Activated T-cell treated with anti-CD3 and anti-CD28 coated beads for 1 hour (primary cell): ENCODE results near the gene NUP214.

Source experiments
- DNase-seq: peaks from one replicate; pipeline ENCODE4 v3.0.0-alpha.2; 2020; ENCODE audit warnings: low read depth

The NUP214 gene

GRCh38 chr9:131277287-131277909 is 152.0 kb downstream of the NUP214 start:
- DNase-seq: no peak

DNA sequence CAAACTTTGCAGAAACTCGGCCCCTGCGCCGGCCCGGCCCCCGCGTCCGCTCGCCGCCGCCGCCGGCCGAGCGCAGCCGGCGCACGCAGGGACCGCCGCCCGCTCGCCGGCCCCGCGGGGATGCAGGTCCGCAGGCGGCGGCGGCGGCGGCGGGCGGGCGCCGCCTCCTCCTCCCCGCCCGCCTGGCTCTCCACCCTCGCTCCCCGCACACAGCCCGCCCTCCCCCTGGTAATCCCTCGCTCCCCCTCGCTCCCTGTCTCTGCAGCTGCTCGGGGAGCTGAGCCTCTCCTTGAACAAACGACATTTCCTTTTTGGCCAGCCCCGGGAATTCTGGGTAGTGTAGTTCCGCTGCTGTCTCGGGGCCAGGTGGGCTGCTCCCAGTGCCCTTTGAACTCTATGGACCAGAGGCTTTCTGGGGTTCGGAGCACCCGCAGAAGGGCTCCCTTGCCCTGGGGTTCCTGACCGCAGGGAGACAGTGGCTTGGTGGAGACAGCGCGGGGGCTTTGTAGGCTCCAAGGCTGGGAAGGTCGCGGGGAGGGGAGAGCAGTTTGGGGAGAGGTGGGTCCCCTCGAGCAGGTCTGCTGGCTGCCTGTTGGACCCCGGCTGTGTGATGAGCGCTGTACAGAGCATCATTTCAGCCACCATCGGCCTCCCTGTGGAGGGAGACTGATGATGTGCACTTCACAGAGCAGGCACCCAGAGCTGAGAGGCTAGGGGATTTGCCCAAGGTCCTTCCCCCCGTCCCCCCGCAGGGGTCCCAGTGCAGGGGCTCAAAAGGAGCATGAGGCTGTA is 152.7 kb downstream of the NUP214 start:
- DNase-seq: peak; percentile 55

DNA sequence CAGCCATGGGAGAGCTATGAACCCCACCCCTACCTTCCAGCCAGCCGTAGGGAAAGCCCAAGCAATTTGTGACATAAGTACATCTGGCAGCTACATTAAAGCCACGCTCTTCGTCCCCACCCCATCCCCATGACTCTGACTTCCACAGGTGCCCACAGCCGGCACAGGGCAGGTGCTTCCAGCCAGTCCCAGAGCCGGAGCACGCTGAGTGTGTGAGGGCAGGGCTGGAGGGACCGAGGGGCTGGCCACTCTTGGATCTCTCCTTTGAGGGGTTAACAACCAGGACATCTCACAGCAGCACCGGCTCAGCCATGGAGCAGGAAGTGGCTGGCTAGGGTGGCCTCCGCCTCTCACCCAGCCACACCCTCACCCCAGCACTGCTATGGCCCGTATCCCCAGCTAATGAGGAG is 153.3 kb downstream of the NUP214 start:
- no peak for DNase-seq

GRCh38 chr9:131279196-131279862 is 153.9 kb downstream of the NUP214 start:
- DNase-seq: no peak

- no peak for DNase-seq
These were observed 154.6 kb downstream of the NUP214 start for GRCh38 chr9:131279863-131280570.

GRCh38 chr9:131280660-131281059 is 155.3 kb downstream of the NUP214 start:
- DNase-seq: no peak

DNA sequence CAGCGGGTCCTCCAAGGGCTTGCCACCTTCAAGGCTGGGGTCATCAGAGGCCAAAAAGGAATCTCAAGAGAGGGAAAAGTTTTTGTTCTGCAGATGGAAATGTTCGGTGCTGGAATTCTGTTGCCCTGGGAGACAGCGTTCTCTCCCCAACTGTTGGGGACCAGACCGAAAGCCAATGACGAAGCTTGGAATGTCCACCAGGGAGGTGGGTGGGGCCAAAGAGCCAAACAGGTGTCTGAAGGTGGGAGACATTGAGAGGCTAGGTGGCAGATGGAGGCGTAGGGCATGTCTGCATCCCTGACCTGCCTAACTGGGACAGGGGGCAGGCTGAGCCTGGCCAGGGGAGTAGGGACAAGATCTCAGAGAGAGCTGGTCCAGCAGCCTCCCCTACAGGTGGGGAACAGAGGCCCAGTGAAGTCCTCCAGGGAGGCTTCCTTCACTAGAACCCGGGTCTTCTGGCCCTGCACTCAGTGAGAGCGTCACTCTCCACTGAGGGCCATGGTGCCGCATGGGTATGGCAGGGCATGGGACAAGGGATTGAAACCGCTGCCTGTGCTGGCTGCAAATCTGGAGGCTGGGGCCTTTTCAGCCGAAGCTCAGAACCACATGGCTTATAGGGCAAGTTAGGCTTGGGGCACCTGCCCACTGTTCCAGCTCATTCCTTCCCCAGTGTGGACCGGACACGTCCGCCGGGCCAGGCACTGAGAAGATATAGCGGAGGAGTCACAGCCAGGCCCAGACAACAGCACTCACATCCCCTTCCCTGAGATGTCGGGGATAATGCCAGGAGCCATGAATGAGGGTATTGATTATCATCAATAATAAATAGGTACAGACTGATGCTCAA is 156.0 kb downstream of the NUP214 start:
- no peak for DNase-seq

DNA sequence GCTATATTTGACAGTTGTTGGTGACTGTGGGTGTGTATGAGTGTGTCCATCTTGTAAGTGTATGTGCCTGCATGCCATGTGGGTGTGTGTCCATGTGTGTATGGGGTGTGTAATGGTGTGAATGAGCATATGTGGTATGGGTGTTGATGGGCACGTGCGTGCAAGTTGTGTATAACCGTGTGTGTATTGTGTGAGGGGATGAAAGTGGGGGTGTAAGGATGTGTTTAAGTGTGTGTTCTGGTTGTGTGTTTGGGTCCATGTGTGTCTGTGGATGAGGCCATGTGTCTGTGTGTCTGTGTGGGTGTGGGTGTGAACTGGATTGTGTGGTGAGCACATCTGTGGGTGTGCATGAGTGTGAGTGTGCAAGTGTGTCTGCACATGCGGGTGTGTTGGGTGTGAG is 156.8 kb downstream of the NUP214 start:
- DNase-seq: no peak

- DNase-seq: no peak
These were observed 157.5 kb downstream of the NUP214 start for GRCh38 chr9:131282688-131283422.
